Measurements from ENCODE around the gene CTSC.

DNA sequence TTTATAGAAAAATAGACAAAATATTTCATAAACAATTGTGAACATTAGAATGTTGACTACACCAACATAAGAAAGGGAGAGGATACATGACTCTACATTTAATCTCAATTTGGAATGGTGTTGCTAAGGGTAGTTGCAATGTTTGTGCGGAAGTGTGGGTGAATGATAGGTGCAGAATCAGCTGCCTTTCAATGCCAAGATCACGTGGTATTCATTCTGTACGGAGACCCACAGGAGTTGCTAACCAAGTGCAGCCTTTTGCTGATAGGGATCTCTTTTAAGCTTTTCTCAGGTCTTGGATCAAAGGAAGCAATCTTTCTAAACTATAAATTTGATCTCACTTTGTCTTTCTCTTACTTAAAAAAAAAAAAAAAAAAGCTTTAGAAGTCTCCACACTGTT is 29.8 kb upstream of the CTSC start:
- TF ChIP-seq, protein P1, sequence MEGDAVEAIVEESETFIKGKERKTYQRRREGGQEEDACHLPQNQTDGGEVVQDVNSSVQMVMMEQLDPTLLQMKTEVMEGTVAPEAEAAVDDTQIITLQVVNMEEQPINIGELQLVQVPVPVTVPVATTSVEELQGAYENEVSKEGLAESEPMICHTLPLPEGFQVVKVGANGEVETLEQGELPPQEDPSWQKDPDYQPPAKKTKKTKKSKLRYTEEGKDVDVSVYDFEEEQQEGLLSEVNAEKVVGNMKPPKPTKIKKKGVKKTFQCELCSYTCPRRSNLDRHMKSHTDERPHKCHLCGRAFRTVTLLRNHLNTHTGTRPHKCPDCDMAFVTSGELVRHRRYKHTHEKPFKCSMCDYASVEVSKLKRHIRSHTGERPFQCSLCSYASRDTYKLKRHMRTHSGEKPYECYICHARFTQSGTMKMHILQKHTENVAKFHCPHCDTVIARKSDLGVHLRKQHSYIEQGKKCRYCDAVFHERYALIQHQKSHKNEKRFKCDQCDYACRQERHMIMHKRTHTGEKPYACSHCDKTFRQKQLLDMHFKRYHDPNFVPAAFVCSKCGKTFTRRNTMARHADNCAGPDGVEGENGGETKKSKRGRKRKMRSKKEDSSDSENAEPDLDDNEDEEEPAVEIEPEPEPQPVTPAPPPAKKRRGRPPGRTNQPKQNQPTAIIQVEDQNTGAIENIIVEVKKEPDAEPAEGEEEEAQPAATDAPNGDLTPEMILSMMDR (IDR thresholded peaks at IDR 0.05) = no peak
- no peak for TF ChIP-seq POLR2A (IDR thresholded peaks at IDR 0.05)
